ENCODE results near the gene HECTD3. TPM values are rescaled to one million over a fixed set of nuclear protein-coding genes. Genes with fewer than 3 reads are reported as not detected.

HECTD3 gene
- total and polyA plus RNA-seq, 2 experiments from 2014 or later = 27.6 to 39.1 TPM

GRCh38 chr1:45033356-45033755, 22.2 kb upstream of the HECTD3 start:
- H4K20me1 ChIP-seq (ENCODE audit: insufficient read depth, poor library complexity, severe bottlenecking) = no peaks in the 10 kb centered on the region
- peaks cover 4% of the 10 kb centered on the region for H3K4me1 ChIP-seq (ENCODE audit: insufficient read depth)
- H3K27ac ChIP-seq = no peak overlapping the region
- no peak for DNase-seq (ENCODE audit: low spot score)
- no peak overlapping the region for H2AFZ ChIP-seq
- no peak overlapping the region for H3K4me2 ChIP-seq
- no peaks in the 10 kb centered on the region for H3K79me2 ChIP-seq
- no peaks in the 10 kb centered on the region for H3K9me3 ChIP-seq (ENCODE audit: low read depth)
- H3K27me3 ChIP-seq = no peaks in the 10 kb centered on the region
- 93% methylated on average over 1 of the region's 1 CpG for WGBS (ENCODE audit: low lambda C conversion rate, missing lambda C conversion rate)
- H3K4me3 ChIP-seq = no peak overlapping the region
- H3K36me3 ChIP-seq (replicated peaks; ENCODE audit: insufficient read depth, low read depth) = no peaks in the 10 kb centered on the region
- TF ChIP-seq EZH2phosphoT487 (IDR thresholded peaks at IDR 0.05; ENCODE audit: low read depth, severe bottlenecking, unreplicated experiment) (no peak), CTCF (IDR thresholded peaks at IDR 0.05; ENCODE audit: poor library complexity) (no peak), EZH2 (IDR thresholded peaks at IDR 0.05; ENCODE audit: borderline replicate concordance) (no peak)
- H3K9me2 ChIP-seq (replicated peaks; ENCODE audit: insufficient read depth) = no peaks in the 10 kb centered on the region

- Histone ChIP-seq H2AFZ (no peak overlapping the region), H3K4me3 (no peak overlapping the region), H3K79me2 (no peaks in the 10 kb centered on the region), H4K20me1 (ENCODE audit: insufficient read depth, poor library complexity, severe bottlenecking) (no peaks in the 10 kb centered on the region), H3K27me3 (no peaks in the 10 kb centered on the region), H3K9me2 (replicated peaks; ENCODE audit: insufficient read depth) (no peaks in the 10 kb centered on the region), H3K27ac (no peak overlapping the region), H3K9me3 (ENCODE audit: low read depth) (no peaks in the 10 kb centered on the region), H3K4me1 (ENCODE audit: insufficient read depth) (peaks cover 4% of the 10 kb centered on the region), H3K4me2 (no peak overlapping the region), H3K36me3 (replicated peaks; ENCODE audit: insufficient read depth, low read depth) (no peaks in the 10 kb centered on the region)
- WGBS (ENCODE audit: low lambda C conversion rate, missing lambda C conversion rate) = 84% methylated on average over 2 of the region's 2 CpGs
- no peak for DNase-seq (ENCODE audit: low spot score)
- TF ChIP-seq EZH2 (IDR thresholded peaks at IDR 0.05; ENCODE audit: borderline replicate concordance) = no peak
- TF ChIP-seq EZH2phosphoT487 (IDR thresholded peaks at IDR 0.05; ENCODE audit: low read depth, severe bottlenecking, unreplicated experiment) = no peak
- TF ChIP-seq CTCF (IDR thresholded peaks at IDR 0.05; ENCODE audit: poor library complexity) = no peak
Observed at GRCh38 chr1:45032837-45033236, 21.7 kb upstream of the HECTD3 start.

GRCh38 chr1:45026446-45026845, 15.3 kb upstream of the HECTD3 start:
- H3K4me2 ChIP-seq = no peak overlapping the region
- no peak for TF ChIP-seq EZH2phosphoT487 (IDR thresholded peaks at IDR 0.05; ENCODE audit: low read depth, severe bottlenecking, unreplicated experiment)
- no peak for TF ChIP-seq CTCF (IDR thresholded peaks at IDR 0.05; ENCODE audit: poor library complexity)
- TF ChIP-seq EZH2 (IDR thresholded peaks at IDR 0.05; ENCODE audit: borderline replicate concordance) = no peak
- no peaks in the 10 kb centered on the region for H3K79me2 ChIP-seq
- H3K36me3 ChIP-seq (replicated peaks; ENCODE audit: insufficient read depth, low read depth) = no peaks in the 10 kb centered on the region
- WGBS (ENCODE audit: low lambda C conversion rate, missing lambda C conversion rate) = 89% methylated on average over 1 of the region's 1 CpG
- no peaks in the 10 kb centered on the region for H3K9me2 ChIP-seq (replicated peaks; ENCODE audit: insufficient read depth)
- H2AFZ ChIP-seq = no peak overlapping the region
- H3K27me3 ChIP-seq = no peaks in the 10 kb centered on the region
- H3K27ac ChIP-seq = no peak overlapping the region
- no peaks in the 10 kb centered on the region for H4K20me1 ChIP-seq (ENCODE audit: insufficient read depth, poor library complexity, severe bottlenecking)
- H3K9me3 ChIP-seq (ENCODE audit: low read depth) = no peaks in the 10 kb centered on the region
- no peaks in the 10 kb centered on the region for H3K4me1 ChIP-seq (ENCODE audit: insufficient read depth)
- no peak overlapping the region for H3K4me3 ChIP-seq
- no peak for DNase-seq (ENCODE audit: low spot score)

GRCh38 chr1:45023663-45024062, 12.5 kb upstream of the HECTD3 start:
- Histone ChIP-seq H3K27me3 (no peaks in the 10 kb centered on the region), H4K20me1 (ENCODE audit: insufficient read depth, poor library complexity, severe bottlenecking) (no peaks in the 10 kb centered on the region), H3K4me3 (no peak overlapping the region), H3K9me2 (replicated peaks; ENCODE audit: insufficient read depth) (no peaks in the 10 kb centered on the region), H3K79me2 (no peaks in the 10 kb centered on the region), H3K27ac (no peak overlapping the region), H3K4me2 (no peak overlapping the region), H3K4me1 (ENCODE audit: insufficient read depth) (no peaks in the 10 kb centered on the region), H3K36me3 (replicated peaks; ENCODE audit: insufficient read depth, low read depth) (no peaks in the 10 kb centered on the region), H2AFZ (no peak overlapping the region), H3K9me3 (ENCODE audit: low read depth) (no peaks in the 10 kb centered on the region)
- TF ChIP-seq EZH2 (IDR thresholded peaks at IDR 0.05; ENCODE audit: borderline replicate concordance) (no peak), CTCF (IDR thresholded peaks at IDR 0.05; ENCODE audit: poor library complexity) (no peak), EZH2phosphoT487 (IDR thresholded peaks at IDR 0.05; ENCODE audit: low read depth, severe bottlenecking, unreplicated experiment) (no peak)
- no peak for DNase-seq (ENCODE audit: low spot score)
- 97% methylated on average over 1 of the region's 1 CpG for WGBS (ENCODE audit: low lambda C conversion rate, missing lambda C conversion rate)
